TTC549 (cell line): ENCODE results near the gene ADARB2.

Source experiments
- FAIRE-seq: peaks from 2 replicates; lab custom pipeline; 2012; peaks lifted over from hg19 to GRCh38; lab: Jason Lieb, UNC

Gene ADARB2

DNA sequence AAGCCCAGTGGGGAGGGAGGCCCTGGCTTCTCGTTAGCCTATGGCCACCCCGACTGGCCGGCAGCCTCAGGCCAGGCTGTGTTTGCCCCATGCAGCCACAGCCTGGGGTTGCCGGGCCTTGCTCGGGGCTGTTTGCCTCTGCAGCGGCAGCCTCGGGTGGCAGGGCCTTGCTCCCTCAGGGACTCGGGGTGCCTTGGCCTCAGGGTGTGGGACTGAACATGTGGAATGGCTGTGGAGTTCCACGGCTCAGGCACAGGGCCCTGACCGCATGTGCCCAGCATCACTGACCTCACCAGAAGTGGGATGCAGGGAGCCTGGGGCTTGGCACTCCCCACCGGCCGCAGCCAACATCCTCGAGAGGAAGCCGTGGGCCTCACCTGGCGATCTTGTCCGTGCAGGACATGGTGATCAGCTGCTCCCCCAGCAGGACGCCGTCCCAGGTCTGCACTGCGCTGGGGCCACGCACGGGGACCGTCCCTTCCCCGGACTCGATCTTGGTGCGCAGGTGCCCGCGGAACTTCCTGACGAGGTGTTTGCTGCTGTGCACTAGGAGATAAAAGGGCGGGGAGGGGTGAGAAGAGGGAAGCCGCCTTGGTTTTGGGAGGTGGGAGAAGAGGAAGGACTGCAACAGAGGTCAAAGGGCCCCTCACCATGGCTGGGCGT is 520.6 kb downstream of the ADARB2 start:
- FAIRE-seq: no peak

DNA sequence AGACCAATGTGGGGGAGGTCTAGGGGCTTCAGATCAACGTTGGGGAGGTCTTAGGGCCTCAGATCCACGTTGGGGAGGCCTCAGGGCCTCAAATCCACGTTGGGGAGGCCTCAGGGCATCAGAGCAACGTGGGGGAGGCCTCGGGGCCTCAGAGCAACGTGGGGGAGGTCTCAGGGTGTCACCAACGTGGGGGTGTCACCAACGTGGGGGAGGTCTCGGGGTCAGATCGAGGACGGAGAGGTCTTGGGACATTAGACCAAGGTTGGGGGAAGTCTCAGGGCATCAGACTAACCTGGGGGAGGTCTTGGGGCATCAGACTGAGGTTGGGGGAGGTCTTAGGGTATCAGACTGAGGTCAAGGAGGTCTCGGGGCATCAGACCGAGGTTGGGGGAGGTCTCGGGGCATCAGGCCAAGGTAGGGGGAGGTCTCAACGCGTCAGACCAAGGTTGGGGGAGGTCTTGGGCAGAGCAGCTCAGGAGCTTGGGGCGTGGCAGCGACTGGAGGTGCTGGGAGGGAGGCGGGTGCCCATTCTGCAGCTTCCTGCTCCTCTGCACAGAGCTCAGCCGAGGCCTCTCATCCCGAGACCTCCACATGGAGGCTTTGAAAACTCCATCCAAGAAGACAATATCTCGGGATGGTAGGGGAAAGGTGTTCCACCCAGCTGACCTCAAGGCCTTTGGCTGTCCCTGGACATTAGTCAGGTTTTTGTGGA is 521.3 kb downstream of the ADARB2 start:
- no peak for FAIRE-seq

DNA sequence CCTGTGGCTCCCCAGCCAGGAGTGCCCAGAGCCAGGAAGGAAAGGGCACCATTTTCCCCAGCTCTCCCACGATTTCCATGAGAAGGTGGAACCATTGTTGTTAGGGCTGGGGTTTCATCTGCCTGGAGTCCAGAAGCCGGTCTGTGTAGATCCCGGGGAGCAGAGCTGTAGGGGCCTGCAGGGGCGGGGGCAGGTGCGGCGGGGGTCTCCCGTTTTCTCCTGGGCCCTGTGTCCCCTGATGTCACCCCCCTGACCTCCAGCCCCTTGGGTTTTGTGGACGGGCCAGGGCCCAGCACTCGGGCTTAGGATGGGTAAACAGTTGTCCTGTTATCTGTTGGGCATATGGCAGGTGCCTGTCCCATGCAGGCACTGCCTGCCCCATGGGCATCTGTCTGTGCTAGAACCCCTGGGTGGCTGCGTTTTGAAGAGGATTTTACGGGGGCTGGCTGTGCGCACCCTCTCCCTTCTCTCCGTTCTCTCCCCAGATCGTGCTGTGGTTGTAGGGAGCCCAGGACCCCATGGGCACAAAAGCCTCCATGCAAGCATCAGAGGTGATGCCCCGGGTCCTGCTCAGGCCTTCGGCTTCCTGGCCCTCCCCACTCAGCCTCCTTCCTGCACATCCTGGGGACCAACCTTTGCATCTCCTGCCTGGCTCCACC is 522.3 kb downstream of the ADARB2 start:
- no peak for FAIRE-seq

DNA sequence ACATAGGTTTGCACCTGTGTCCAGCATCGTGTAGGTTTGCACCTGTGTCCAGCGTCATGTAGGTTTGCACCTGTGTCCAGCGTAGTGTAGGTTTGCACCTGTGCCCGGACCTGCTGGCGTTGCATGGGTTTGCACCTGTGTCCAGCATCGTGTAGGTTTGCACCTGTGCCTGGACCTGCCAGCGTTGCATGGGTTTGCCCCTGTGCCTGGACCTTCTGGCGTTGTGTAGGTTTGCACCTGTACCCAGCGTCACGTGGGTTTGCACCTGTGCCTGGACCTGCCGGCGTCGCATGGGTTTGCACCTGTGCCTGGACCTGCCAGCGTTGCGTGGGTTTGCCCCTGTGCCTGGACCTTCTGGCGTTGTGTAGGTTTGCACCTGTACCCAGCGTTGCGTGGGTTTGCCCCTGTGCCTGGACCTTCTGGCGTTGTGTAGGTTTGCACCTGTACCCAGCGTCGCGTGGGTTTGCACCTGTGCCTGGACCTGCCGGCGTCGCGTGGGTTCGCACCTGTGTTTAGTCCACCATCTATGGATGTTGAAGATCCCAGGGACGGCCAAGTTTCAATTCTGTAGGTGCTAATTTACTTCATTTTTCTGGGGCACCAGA is 523.2 kb downstream of the ADARB2 start:
- FAIRE-seq: no peak

DNA sequence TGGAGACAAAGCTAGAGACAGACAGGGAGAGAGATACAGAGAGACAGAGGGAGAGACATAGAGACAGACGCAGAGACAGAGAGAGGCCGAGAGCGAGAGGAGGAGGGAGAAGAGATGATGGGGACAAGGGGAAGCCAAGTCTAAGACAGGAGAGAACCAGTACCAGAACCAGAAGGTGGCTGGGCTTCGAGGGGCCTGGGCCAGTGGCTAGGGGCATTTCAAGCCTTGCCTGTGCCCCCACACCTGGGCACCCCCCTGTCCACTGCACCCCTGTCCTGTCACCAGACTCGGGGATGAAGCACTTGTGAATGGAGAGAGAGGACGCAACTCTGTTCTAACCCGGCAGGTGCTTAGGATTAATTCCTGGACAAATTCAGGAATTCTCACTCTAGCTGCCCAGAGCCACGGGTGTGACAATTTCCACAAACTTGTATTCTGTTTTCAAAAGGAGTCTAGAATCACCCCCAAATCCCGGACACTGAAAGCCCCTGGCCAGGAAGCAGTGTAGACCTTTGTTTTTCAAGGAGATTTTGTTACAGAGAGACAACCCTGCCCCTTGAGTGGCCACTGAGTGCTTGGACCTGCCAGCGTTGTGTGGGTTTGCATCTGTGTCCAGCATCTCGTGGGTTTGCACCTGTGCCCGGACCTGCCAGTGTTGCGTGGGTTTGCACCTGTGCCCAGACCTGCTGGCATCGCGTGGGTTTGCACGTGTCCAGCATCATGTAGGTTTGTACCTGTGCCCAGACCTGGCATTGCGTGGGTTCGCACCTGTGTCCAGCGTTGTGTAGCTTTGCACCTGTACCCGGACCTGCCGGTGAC is 523.9 kb downstream of the ADARB2 start:
- no peak for FAIRE-seq

DNA sequence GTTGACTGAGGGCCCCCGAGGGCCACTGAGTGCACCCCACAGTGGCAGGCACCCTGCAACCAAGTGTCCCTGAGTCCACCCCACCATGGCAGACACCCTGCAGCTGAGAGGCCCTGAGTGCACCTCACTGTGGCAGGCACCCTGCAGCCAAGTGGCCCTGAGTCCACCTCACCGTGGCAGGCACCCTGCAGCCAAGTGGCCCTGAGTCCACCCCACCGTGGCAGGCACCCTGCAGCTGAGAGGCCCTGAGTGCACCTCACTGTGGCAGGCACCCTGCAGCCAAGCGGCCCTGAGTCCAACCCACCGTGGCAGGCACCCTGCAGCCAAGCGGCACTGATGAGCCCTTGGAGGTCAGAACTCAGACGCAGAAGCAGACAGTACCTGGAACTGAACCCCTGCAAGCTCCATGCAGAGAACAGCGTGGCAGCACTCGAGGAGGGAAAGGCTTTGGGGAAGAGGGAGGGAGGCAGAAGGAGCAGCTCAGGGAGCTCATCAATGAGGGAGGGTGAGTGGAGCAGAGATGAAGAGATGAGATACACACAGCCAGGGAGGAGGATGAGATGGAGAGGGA is 524.7 kb downstream of the ADARB2 start:
- FAIRE-seq: no peak

DNA sequence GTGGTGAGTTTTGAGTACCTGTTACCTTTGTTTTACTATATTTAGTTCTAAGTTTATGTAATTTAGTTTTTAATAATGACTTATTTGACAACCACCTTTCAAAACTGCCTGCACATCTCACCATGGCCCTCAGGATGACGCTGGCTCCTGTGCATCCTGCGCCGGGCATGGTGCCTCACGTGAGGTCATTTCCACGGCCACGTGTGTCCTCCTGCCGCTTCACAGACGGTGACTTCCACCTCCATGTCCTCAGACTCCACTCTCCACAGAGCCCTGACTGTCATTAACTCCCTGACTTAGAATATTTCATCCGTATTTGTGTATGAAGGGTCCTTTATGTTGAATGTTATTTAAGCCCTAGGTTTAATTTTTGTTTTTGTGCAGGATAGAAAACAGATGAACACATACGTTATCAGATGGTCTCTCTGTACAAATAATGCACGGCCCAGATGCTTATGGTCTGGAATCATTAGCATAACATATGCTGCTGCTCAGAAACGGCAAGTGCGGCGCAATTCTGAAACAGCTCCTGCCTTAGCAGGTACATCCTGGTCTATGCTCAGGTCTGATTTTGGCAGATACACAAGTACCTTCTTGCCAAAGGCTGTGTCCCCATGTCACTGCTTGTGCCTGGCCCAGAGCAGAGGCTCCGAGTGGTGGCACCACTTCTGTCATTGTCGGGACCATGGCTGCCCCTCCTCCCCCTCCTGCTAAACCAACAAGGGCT is 525.3 kb downstream of the ADARB2 start:
- no peak for FAIRE-seq

DNA sequence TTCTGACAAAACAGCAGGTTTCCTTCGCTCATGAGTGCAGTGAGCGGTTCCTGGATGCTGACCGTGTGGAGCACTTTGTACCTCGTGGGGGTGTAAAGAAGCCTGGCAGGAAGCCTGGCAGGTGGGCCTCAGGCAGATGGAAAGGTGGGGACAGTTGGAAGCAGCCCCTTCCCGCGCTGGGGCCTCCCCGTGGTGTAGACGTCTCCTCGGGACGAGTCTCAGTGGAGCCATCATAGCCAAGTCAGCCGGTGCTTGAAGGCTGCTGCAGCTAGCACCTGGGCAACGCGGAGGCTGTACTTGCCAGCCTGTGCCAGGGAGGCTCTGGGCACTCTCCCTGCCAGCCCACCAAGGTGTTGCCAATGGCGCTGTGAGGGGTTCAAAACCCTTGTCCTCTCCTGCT is 526.7 kb downstream of the ADARB2 start:
- no peak for FAIRE-seq

DNA sequence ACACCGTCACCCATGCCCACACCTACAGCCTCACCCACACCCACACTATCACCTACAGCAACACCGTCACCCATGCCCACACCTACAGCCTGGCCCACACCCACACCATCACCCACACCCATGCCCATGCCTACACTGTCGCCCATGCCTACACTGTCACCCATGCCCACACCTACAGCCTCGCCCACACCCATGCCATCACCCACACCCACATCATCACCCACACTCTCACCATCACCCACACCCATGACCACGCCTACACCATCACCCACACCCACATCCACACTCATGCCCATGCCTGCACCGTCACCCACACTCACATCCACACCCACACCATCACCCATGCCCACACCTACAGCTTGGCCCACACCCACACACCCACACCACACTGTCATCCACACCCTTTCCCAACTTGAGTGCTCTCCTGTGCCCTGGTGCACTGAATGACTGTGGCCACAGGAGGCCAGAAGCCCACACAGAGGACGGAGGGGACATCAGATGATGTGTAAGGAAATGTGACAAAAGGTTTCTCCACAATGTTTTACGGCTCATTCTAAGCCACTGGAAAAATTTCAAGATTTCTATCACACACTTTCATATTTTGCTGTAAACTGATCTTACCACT is 527.9 kb downstream of the ADARB2 start:
- FAIRE-seq: no peak

DNA sequence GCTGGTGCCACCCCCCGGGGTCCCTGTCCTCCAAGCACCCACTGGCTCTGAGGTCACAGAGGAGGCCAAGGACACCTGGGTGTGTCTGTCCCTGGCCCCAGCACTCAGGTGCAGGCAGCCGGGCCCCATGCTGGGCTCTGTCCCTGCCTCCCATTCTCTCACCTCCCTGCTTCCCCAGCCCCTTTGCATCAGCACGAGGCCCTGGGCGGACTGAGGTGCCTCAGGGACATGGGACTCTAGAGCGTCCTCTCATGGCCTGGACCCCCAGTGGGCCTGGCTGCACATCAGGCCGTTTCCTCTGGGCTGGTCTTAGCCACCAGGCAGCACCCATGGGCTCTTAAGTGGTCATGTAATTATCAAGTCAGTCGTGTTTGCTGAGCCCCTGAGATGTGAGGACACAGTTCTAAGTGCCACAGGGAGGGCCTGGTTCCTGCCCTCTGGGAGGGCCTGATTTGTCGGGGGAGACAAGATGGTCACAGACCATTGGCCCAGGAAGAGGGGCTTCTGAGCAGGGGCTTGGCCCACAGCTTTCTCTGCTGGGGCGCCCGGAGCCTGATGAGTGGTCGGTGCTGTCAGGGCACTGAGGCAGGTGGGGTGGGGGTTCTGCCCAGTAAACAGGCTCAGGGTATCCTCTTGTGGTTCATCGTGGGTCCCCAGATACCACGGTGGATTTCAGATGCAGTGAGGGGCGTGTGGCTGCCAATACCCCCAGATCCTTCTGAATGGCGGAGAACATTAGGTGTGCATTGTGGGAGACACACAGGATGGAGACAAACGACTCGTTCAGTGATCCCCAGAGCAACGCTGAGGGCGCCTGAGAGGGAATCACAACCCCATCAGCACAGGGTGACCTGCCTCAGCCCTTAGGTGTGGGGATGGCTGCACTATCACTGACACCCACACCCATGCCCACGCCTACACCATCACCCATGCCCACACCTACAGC is 528.7 kb downstream of the ADARB2 start:
- no peak for FAIRE-seq

DNA sequence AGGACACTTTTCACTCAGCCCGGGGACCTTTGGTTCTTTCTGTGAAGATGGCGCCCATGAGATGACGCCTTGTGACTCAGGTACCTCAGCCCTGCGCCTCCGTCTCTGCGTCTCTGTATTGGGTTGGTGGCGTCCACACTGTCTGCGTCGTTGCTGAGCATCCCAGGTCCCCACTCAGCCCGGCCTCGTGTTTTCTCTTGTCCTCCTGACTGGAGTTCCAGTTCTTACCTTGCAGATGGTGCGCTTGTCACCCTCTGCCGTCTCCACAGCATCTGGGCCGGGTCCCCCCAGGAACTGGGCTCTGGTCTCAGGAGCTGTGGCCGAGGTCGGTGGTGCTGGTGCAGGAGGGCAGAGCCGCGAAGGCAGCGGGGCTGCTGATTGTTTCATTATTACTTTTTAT is 530.7 kb downstream of the ADARB2 start:
- FAIRE-seq: no peak

DNA sequence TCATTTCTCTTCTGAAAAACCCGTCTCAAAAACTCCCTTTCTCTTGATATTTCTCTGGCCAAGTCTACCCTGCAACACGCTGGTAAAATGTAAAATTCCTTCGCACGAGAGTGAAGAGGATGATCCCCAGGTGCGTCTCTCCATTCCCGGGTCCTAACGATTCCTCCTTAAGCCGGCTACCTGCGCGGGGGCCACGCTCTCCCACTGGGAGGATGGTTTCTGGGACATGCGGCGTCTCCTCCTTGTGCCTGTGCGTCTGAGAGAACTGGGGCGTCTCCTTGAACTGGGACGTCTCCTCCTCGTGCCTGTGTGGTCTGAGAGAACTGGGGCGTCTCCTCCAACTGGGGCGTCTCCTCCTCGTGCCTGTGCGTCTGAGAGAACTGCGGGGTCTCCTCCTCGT is 531.2 kb downstream of the ADARB2 start:
- no peak for FAIRE-seq

DNA sequence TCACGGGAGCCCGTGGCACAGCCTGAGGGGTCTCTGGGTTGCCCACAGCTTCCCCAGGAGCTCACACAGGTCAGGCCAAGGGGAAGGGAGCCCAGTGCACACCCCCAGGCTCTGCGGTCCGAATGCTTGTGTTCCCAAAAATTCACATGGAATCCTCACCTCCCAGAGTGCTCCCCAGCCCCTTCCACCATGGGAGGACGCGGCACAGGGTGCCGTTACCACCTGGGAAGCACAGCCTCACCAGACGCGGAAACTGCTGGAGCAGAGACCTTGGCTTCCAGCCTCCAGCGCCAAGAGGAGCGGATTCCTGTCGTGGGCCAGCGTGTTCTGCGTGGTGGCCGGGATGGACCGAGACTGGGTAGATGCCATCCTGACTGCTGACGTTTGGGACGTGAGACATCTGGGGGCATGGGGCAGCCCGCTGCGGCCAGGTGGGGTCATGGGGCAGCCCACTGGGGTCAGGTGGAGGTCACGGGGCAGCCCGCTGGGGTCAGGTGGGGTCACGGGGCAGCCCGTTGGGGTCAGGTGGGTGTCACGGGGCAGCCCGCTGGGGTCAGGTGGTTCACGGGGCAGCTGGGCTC is 531.8 kb downstream of the ADARB2 start:
- no peak for FAIRE-seq

DNA sequence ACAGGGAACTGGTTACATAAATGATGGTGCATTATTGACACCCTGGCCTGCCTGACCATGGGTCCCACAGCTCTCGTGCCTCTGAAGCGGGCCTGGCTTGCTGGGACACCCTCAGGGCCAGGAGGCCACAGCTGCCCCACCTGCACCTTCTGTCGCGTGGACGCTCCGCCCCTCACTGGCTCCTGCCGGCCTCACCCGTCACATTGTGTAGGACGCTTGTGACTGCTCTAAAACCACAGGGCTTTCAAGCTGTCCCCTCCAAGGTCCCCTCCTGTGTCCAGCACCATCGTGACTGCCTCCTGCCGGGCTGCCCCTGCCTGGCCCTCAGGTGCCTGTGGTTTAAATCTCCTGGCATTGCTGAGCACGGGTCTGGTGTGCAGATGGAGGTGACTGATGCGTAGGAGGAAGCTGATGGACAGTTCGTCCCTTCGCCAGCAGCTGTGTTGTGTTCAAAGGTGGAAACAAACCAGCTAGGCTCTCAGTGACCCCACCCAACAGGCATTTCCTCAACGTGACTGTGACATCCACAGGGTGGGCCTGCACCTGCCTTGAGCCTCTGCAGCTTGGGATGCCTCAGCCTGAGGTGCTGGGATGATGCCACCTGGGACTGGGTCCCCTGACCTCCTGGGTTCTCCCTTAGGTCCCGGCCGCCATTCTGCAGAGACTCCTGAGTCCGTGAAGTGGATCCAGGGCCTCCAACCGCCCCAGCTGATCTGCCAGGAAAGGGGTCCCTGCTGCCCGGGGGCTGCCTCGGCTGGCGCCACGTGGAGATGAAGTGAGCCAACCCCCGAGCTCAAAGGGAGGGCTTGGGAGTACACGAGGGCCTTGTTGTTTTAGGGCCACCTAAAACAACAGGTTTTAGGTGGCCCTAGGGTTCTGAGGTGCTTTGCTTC is 532.6 kb downstream of the ADARB2 start:
- FAIRE-seq: no peak

DNA sequence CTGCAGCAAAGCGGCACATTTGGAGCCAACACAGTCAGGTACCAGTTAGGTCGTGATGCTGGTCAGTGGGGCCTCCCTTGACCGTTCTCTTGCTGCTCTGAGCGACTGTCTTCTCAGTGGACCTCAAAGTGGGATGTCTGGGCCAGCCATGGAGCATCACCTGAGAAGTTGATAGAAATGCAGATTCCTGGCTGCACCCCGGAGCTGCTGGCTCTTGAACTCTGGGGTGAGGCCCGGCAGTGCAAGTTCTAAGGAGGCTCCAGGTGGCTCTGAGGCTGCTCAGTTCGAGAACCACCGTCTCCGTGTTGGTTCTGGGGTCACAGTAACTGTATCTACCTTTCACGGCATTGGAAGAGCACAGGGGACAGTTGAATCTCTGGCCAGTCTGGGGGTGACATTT is 533.6 kb downstream of the ADARB2 start:
- FAIRE-seq: no peak

DNA sequence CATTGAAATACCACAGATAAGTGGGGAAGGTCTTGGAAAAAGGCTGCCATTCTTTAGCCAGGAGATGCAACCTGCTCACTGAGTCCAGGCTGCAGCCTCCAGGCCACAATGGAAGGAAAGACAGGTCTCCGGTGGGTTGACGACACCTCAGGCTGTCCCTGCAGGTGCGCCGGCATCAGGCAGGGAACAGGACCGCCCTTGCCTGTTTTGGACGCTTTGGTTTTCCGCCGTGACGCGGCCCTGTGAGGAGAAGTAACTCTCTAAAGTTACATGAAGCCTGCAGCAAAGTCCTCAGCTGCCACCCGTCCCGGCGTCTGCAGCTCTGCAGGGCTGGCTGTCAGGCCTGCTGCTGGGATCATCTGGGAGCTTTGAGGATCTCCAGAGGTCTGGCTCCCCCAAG is 534.1 kb downstream of the ADARB2 start:
- no peak for FAIRE-seq

DNA sequence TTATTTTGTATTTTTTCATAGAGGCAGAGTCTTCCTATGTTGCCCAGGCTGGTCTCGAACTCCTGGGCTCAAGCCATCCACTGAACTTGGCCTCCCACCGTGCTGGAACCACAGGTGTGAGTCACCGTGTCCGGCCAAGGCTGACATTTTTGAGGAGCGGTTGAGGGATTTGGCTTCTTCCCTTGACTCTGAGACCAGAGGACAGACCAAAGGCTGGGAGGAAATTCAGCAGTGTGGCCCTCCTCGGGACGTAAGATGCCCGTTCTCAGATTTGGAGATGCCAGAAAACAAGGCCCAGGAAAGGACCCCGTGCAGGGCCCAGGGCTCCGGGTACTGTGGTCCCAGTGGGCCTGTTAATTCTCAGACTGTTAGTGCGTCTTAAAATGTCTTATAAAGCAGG is 535.0 kb downstream of the ADARB2 start:
- no peak for FAIRE-seq
